Measurements from ENCODE around the gene RSU1.

RSU1 gene

GRCh38 chr10:16646181-16647059, 170.8 kb downstream of the RSU1 start:
- Histone ChIP-seq H3K4me1 (ENCODE audit: control insufficient read depth, insufficient read depth, low read length) (peaks cover 8% of the 10 kb centered on the region), H3K4me3 (ENCODE audit: low read length) (no peak overlapping the region), H3K9ac (ENCODE audit: low read length) (no peak overlapping the region), H3K27me3 (ENCODE audit: control insufficient read depth, insufficient read depth, low read length) (no peaks in the 10 kb centered on the region), H3K36me3 (ENCODE audit: control insufficient read depth, insufficient read depth, low read length) (no peaks in the 10 kb centered on the region), H3K9me3 (ENCODE audit: control insufficient read depth, low read length) (no peaks in the 10 kb centered on the region)

GRCh38 chr10:16644146-16644545, 173.1 kb downstream of the RSU1 start:
- Histone ChIP-seq H3K4me3 (ENCODE audit: low read length) (no peak overlapping the region), H3K36me3 (ENCODE audit: control insufficient read depth, insufficient read depth, low read length) (no peaks in the 10 kb centered on the region), H3K9me3 (ENCODE audit: control insufficient read depth, low read length) (no peaks in the 10 kb centered on the region), H3K9ac (ENCODE audit: low read length) (no peak overlapping the region), H3K4me1 (ENCODE audit: control insufficient read depth, insufficient read depth, low read length) (peaks cover 8% of the 10 kb centered on the region), H3K27me3 (ENCODE audit: control insufficient read depth, insufficient read depth, low read length) (no peaks in the 10 kb centered on the region)

GRCh38 chr10:16643502-16643901, 173.7 kb downstream of the RSU1 start:
- H3K9ac ChIP-seq (ENCODE audit: low read length), result no peak overlapping the region
- H3K4me1 ChIP-seq (ENCODE audit: control insufficient read depth, insufficient read depth, low read length), result peaks cover 8% of the 10 kb centered on the region
- no peak overlapping the region for H3K4me3 ChIP-seq (ENCODE audit: low read length)
- no peaks in the 10 kb centered on the region for H3K27me3 ChIP-seq (ENCODE audit: control insufficient read depth, insufficient read depth, low read length)
- no peaks in the 10 kb centered on the region for H3K36me3 ChIP-seq (ENCODE audit: control insufficient read depth, insufficient read depth, low read length)
- H3K9me3 ChIP-seq (ENCODE audit: control insufficient read depth, low read length), result no peaks in the 10 kb centered on the region

- Histone ChIP-seq H3K27me3 (ENCODE audit: control insufficient read depth, insufficient read depth, low read length) (no peaks in the 10 kb centered on the region), H3K4me3 (ENCODE audit: low read length) (no peak overlapping the region), H3K9me3 (ENCODE audit: control insufficient read depth, low read length) (no peaks in the 10 kb centered on the region), H3K4me1 (ENCODE audit: control insufficient read depth, insufficient read depth, low read length) (peaks cover 8% of the 10 kb centered on the region), H3K9ac (ENCODE audit: low read length) (no peak overlapping the region), H3K36me3 (ENCODE audit: control insufficient read depth, insufficient read depth, low read length) (no peaks in the 10 kb centered on the region)
Measured at GRCh38 chr10:16640153-16640552, 177.1 kb downstream of the RSU1 start.

- Histone ChIP-seq H3K27me3 (ENCODE audit: control insufficient read depth, insufficient read depth, low read length) (no peaks in the 10 kb centered on the region), H3K9ac (ENCODE audit: low read length) (no peak overlapping the region), H3K4me1 (ENCODE audit: control insufficient read depth, insufficient read depth, low read length) (peaks cover 4% of the 10 kb centered on the region), H3K4me3 (ENCODE audit: low read length) (no peak overlapping the region), H3K36me3 (ENCODE audit: control insufficient read depth, insufficient read depth, low read length) (no peaks in the 10 kb centered on the region), H3K9me3 (ENCODE audit: control insufficient read depth, low read length) (no peaks in the 10 kb centered on the region)
Measured at GRCh38 chr10:16639471-16639870, 177.8 kb downstream of the RSU1 start.

GRCh38 chr10:16632996-16633395, 184.2 kb downstream of the RSU1 start:
- H3K27me3 ChIP-seq (ENCODE audit: control insufficient read depth, insufficient read depth, low read length), result no peaks in the 10 kb centered on the region
- no peak overlapping the region for H3K9ac ChIP-seq (ENCODE audit: low read length)
- H3K36me3 ChIP-seq (ENCODE audit: control insufficient read depth, insufficient read depth, low read length), result no peaks in the 10 kb centered on the region
- H3K9me3 ChIP-seq (ENCODE audit: control insufficient read depth, low read length), result no peaks in the 10 kb centered on the region
- no peak overlapping the region for H3K4me3 ChIP-seq (ENCODE audit: low read length)
- H3K4me1 ChIP-seq (ENCODE audit: control insufficient read depth, insufficient read depth, low read length), result no peaks in the 10 kb centered on the region

- no peaks in the 10 kb centered on the region for H3K9me3 ChIP-seq (ENCODE audit: control insufficient read depth, low read length)
- H3K9ac ChIP-seq (ENCODE audit: low read length), result no peak overlapping the region
- no peak overlapping the region for H3K4me3 ChIP-seq (ENCODE audit: low read length)
- no peaks in the 10 kb centered on the region for H3K27me3 ChIP-seq (ENCODE audit: control insufficient read depth, insufficient read depth, low read length)
- no peaks in the 10 kb centered on the region for H3K36me3 ChIP-seq (ENCODE audit: control insufficient read depth, insufficient read depth, low read length)
- no peaks in the 10 kb centered on the region for H3K4me1 ChIP-seq (ENCODE audit: control insufficient read depth, insufficient read depth, low read length)
Measured at GRCh38 chr10:16626697-16627096, 190.5 kb downstream of the RSU1 start.

- no peaks in the 10 kb centered on the region for H3K4me1 ChIP-seq (ENCODE audit: control insufficient read depth, insufficient read depth, low read length)
- no peak overlapping the region for H3K9ac ChIP-seq (ENCODE audit: low read length)
- no peaks in the 10 kb centered on the region for H3K9me3 ChIP-seq (ENCODE audit: control insufficient read depth, low read length)
- no peak overlapping the region for H3K4me3 ChIP-seq (ENCODE audit: low read length)
- H3K27me3 ChIP-seq (ENCODE audit: control insufficient read depth, insufficient read depth, low read length), result no peaks in the 10 kb centered on the region
- H3K36me3 ChIP-seq (ENCODE audit: control insufficient read depth, insufficient read depth, low read length), result no peaks in the 10 kb centered on the region
Measured at GRCh38 chr10:16612981-16613355, 204.3 kb downstream of the RSU1 start.

GRCh38 chr10:16612115-16612980, 204.9 kb downstream of the RSU1 start:
- H3K4me3 ChIP-seq (ENCODE audit: low read length), result no peak overlapping the region
- no peaks in the 10 kb centered on the region for H3K9me3 ChIP-seq (ENCODE audit: control insufficient read depth, low read length)
- no peaks in the 10 kb centered on the region for H3K27me3 ChIP-seq (ENCODE audit: control insufficient read depth, insufficient read depth, low read length)
- no peaks in the 10 kb centered on the region for H3K4me1 ChIP-seq (ENCODE audit: control insufficient read depth, insufficient read depth, low read length)
- H3K36me3 ChIP-seq (ENCODE audit: control insufficient read depth, insufficient read depth, low read length), result no peaks in the 10 kb centered on the region
- H3K9ac ChIP-seq (ENCODE audit: low read length), result no peak overlapping the region

- no peaks in the 10 kb centered on the region for H3K4me1 ChIP-seq (ENCODE audit: control insufficient read depth, insufficient read depth, low read length)
- H3K36me3 ChIP-seq (ENCODE audit: control insufficient read depth, insufficient read depth, low read length), result no peaks in the 10 kb centered on the region
- no peak overlapping the region for H3K4me3 ChIP-seq (ENCODE audit: low read length)
- H3K9ac ChIP-seq (ENCODE audit: low read length), result no peak overlapping the region
- no peaks in the 10 kb centered on the region for H3K27me3 ChIP-seq (ENCODE audit: control insufficient read depth, insufficient read depth, low read length)
- H3K9me3 ChIP-seq (ENCODE audit: control insufficient read depth, low read length), result no peaks in the 10 kb centered on the region
Measured at GRCh38 chr10:16611037-16611436, 206.2 kb downstream of the RSU1 start.

GRCh38 chr10:16609211-16609610, 208.0 kb downstream of the RSU1 start:
- H3K27me3 ChIP-seq (ENCODE audit: control insufficient read depth, insufficient read depth, low read length), result no peaks in the 10 kb centered on the region
- H3K9me3 ChIP-seq (ENCODE audit: control insufficient read depth, low read length), result no peaks in the 10 kb centered on the region
- H3K4me1 ChIP-seq (ENCODE audit: control insufficient read depth, insufficient read depth, low read length), result no peaks in the 10 kb centered on the region
- no peaks in the 10 kb centered on the region for H3K36me3 ChIP-seq (ENCODE audit: control insufficient read depth, insufficient read depth, low read length)
- no peak overlapping the region for H3K9ac ChIP-seq (ENCODE audit: low read length)
- H3K4me3 ChIP-seq (ENCODE audit: low read length), result no peak overlapping the region

GRCh38 chr10:16606923-16607322, 210.3 kb downstream of the RSU1 start:
- no peak overlapping the region for H3K4me3 ChIP-seq (ENCODE audit: low read length)
- no peaks in the 10 kb centered on the region for H3K27me3 ChIP-seq (ENCODE audit: control insufficient read depth, insufficient read depth, low read length)
- H3K9me3 ChIP-seq (ENCODE audit: control insufficient read depth, low read length), result no peaks in the 10 kb centered on the region
- no peaks in the 10 kb centered on the region for H3K36me3 ChIP-seq (ENCODE audit: control insufficient read depth, insufficient read depth, low read length)
- H3K4me1 ChIP-seq (ENCODE audit: control insufficient read depth, insufficient read depth, low read length), result peaks cover 5% of the 10 kb centered on the region
- no peak overlapping the region for H3K9ac ChIP-seq (ENCODE audit: low read length)
